PFSK-1 (cell line): ENCODE measurements around the gene DYDC2.

Source experiments
- POLR2AphosphoS5 ChIP-seq: IDR thresholded peaks from 2 replicates; pipeline ENCODE4 v1.6.1; 2012; ENCODE audit warnings: low read depth, mild to moderate bottlenecking, control low read depth, low read length, moderate library complexity
- REST ChIP-seq, 2 experiments: IDR thresholded peaks; 2 replicates each; pipeline versions ENCODE4 v1.6.1 to v1.8.0; 2011 to 2012; ENCODE audit warnings: low read depth in 2 of 2, low read length in 2 of 2, control low read depth in 1 of 2, inconsistent platforms in 1 of 2, mild to moderate bottlenecking in 1 of 2, moderate library complexity in 1 of 2; ENCODE audit not compliant: insufficient read depth in 1 of 2
- SIN3A ChIP-seq: IDR thresholded peaks from 2 replicates; pipeline ENCODE4 v1.6.1; 2012; ENCODE audit warnings: mild to moderate bottlenecking, low read length, moderate library complexity, borderline replicate concordance; ENCODE audit not compliant: insufficient read depth

DNA sequence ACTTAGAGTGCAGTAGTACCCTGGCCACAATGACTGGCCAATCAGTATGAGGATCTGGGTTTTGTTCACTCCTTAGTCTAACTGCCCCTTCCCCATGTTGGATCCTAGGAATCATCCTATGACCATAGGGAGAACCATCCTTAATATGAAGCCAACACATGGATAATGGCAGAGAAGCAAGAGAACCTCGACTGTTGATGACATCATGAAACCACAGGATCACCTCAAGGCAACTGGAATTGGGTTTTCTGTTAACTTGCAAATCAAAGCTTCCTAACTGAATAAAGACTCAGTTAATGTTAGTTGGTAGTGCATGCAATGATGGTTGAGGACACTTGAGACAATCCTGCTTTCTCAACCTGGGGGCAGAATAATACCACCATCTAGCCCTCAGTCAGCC lies 48.5 kb downstream of the DYDC2 start:
- TF ChIP-seq REST (IDR thresholded peaks at IDR 0.05; ENCODE audit: insufficient read depth in 1 of 2, low read depth in 2 of 2, low read length in 2 of 2) (no peak), POLR2AphosphoS5 (no peak), SIN3A (no peak)
